H9 (cell line): ENCODE data around the gene THAP11. TPM values are rescaled to one million over a fixed set of nuclear protein-coding genes. Genes with fewer than 3 reads are reported as not detected.

Source experiments
- DNase-seq: peaks from one replicate; pipeline ENCODE4 v3.0.0-alpha.2; 2017
- H2AFZ ChIP-seq: one replicate; pipeline ENCODE4 v1.6.1; 2013; ENCODE audit warnings: mild to moderate bottlenecking, low read length, control low read depth, moderate library complexity
- H2AK5ac ChIP-seq: 2 replicates; pipeline ENCODE4 v1.6.1; 2013; ENCODE audit warnings: low read length, control low read depth, mixed read lengths; ENCODE audit not compliant: insufficient read length
- H2BK120ac ChIP-seq: one replicate; pipeline ENCODE4 v1.6.1; 2013; ENCODE audit warnings: low read depth, mild to moderate bottlenecking, low read length, control low read depth, inconsistent platforms; ENCODE audit not compliant: poor library complexity, severe bottlenecking
- H2BK12ac ChIP-seq: 2 replicates; pipeline ENCODE4 v1.6.1; 2013; ENCODE audit warnings: low read length, control low read depth, mixed read lengths, low read depth; ENCODE audit not compliant: insufficient read length
- H2BK15ac ChIP-seq: 2 replicates; pipeline ENCODE4 v1.6.1; 2013; ENCODE audit warnings: low read depth, low read length, control low read depth
- H2BK20ac ChIP-seq: one replicate; pipeline ENCODE4 v1.6.1; 2013; ENCODE audit warnings: low read depth, mild to moderate bottlenecking, low read length, control low read depth, inconsistent platforms; ENCODE audit not compliant: poor library complexity, severe bottlenecking
- H2BK5ac ChIP-seq: 2 replicates; pipeline ENCODE4 v1.6.1; 2013; ENCODE audit warnings: low read length, control low read depth, mixed read lengths; ENCODE audit not compliant: insufficient read length
- H3K14ac ChIP-seq: 2 replicates; pipeline ENCODE4 v1.6.1; 2013; ENCODE audit warnings: low read length, control low read depth; ENCODE audit not compliant: insufficient read depth
- H3K18ac ChIP-seq: 2 replicates; pipeline ENCODE4 v1.6.1; 2013; ENCODE audit warnings: low read depth, mild to moderate bottlenecking, mixed read lengths, low read length, control low read depth; ENCODE audit not compliant: insufficient read length
- H3K23ac ChIP-seq: 2 replicates; pipeline ENCODE4 v1.6.1; 2013; ENCODE audit warnings: low read length, control low read depth, mixed read lengths, low read depth; ENCODE audit not compliant: insufficient read length
- H3K23me2 ChIP-seq: 2 replicates; pipeline ENCODE4 v1.6.1; 2013; ENCODE audit warnings: low read depth, mild to moderate bottlenecking, mixed read lengths, low read length, control low read depth; ENCODE audit not compliant: insufficient read length, poor library complexity, severe bottlenecking
- H3K27ac ChIP-seq: 2 replicates; pipeline ENCODE4 v1.5.1; 2013; ENCODE audit warnings: low read length, control low read depth, mixed read lengths, low read depth; ENCODE audit not compliant: insufficient read length
- H3K27me3 ChIP-seq: 2 replicates; pipeline ENCODE4 v1.6.1; 2013; ENCODE audit warnings: low read length, control low read depth, inconsistent platforms; ENCODE audit not compliant: insufficient read depth
- H3K4ac ChIP-seq: 2 replicates; pipeline ENCODE4 v1.6.1; 2013; ENCODE audit warnings: low read depth, mild to moderate bottlenecking, control low read depth, inconsistent platforms, low read length, moderate library complexity
- H3K4me1 ChIP-seq: 2 replicates; pipeline ENCODE4 v1.6.1; 2013; ENCODE audit warnings: low read length, control low read depth, inconsistent platforms; ENCODE audit not compliant: insufficient read depth
- H3K4me2 ChIP-seq: 2 replicates; pipeline ENCODE4 v1.6.1; 2013; ENCODE audit warnings: low read length, control low read depth, mixed read lengths; ENCODE audit not compliant: insufficient read length, insufficient read depth
- H3K56ac ChIP-seq: 2 replicates; pipeline ENCODE4 v1.6.1; 2013; ENCODE audit warnings: low read depth, mild to moderate bottlenecking, mixed read lengths, low read length, control low read depth; ENCODE audit not compliant: insufficient read length
- H3K79me1 ChIP-seq: 2 replicates; pipeline ENCODE4 v1.6.1; 2013; ENCODE audit warnings: low read depth, mild to moderate bottlenecking, moderate library complexity, low read length, control low read depth, inconsistent platforms; ENCODE audit not compliant: insufficient read depth, poor library complexity, severe bottlenecking
- H3K79me2 ChIP-seq: 2 replicates; pipeline ENCODE4 v1.6.1; 2013; ENCODE audit warnings: low read length, control low read depth, inconsistent platforms; ENCODE audit not compliant: insufficient read depth
- H3K9ac ChIP-seq: 2 replicates; pipeline ENCODE4 v1.6.1; 2013; ENCODE audit warnings: low read length, control low read depth, mixed read lengths; ENCODE audit not compliant: insufficient read length; ENCODE audit errors: extremely low read depth
- H3K9me3 ChIP-seq: one replicate; pipeline ENCODE4 v1.6.1; 2013; ENCODE audit warnings: low read depth, low read length, inconsistent platforms; ENCODE audit not compliant: control insufficient read depth
- H3T11ph ChIP-seq: one replicate; pipeline ENCODE4 v1.6.1; 2013; ENCODE audit warnings: mild to moderate bottlenecking, low read length, control low read depth, inconsistent platforms
- H4K20me1 ChIP-seq: one replicate; pipeline ENCODE4 v1.6.1; 2013; ENCODE audit not compliant: control insufficient read depth, insufficient read length, insufficient read depth
- H4K5ac ChIP-seq: 2 replicates; pipeline ENCODE4 v1.6.1; 2013; ENCODE audit warnings: low read depth, mild to moderate bottlenecking, mixed read lengths, low read length, control low read depth; ENCODE audit not compliant: insufficient read length
- H4K8ac ChIP-seq: replicated peaks from 2 replicates; pipeline ENCODE4 v1.6.1; 2013; ENCODE audit warnings: low read length, control low read depth, mixed read lengths, low read depth; ENCODE audit not compliant: insufficient read length
- H4K91ac ChIP-seq: 2 replicates; pipeline ENCODE4 v1.6.1; 2013; ENCODE audit warnings: low read depth, mild to moderate bottlenecking, moderate library complexity, mixed read lengths, low read length, control low read depth; ENCODE audit not compliant: insufficient read length
- H3K27ac Mint-ChIP-seq, 3 experiments: 2 replicates in 2 of 3; 3 replicates in 1 of 3; pipeline ENCODE4 v1.8.0; 2020 to 2021; ENCODE audit warnings: mixed read lengths in 3 of 3, mild to moderate bottlenecking in 1 of 3, moderate library complexity in 1 of 3
- H3K27me3 Mint-ChIP-seq: 2 replicates; pipeline ENCODE4 v1.8.0; 2021; ENCODE audit warnings: low read depth, mild to moderate bottlenecking, moderate library complexity, mixed read lengths
- H3K36me3 Mint-ChIP-seq, 3 experiments: 2 replicates in 2 of 3; 3 replicates in 1 of 3; pipeline ENCODE4 v1.8.0; 2020 to 2021; ENCODE audit warnings: low read depth in 3 of 3, mixed read lengths in 3 of 3; ENCODE audit not compliant: insufficient read depth in 1 of 3
- H3K4me1 Mint-ChIP-seq, 2 experiments: 2 replicates each; pipeline ENCODE4 v1.8.0; 2020; ENCODE audit warnings: mixed read lengths in 2 of 2
- H3K4me3 Mint-ChIP-seq, 2 experiments: 2 replicates in 1 of 2; 3 replicates in 1 of 2; pipeline ENCODE4 v1.8.0; 2020 to 2021; ENCODE audit warnings: mild to moderate bottlenecking in 2 of 2, mixed read lengths in 2 of 2, moderate library complexity in 1 of 2
- H3K9me3 Mint-ChIP-seq, 2 experiments: 2 replicates in 1 of 2; 3 replicates in 1 of 2; pipeline ENCODE4 v1.8.0; 2020; ENCODE audit warnings: mild to moderate bottlenecking in 2 of 2, mixed read lengths in 2 of 2, moderate library complexity in 1 of 2
- WGBS: extraction: QIAGEN DNeasy Blood & Tissue Kit; methylation state at CpG from one replicate; pipeline ENCODE4 v1.1.7; 2013; ENCODE audit warnings: missing lambda C conversion rate, low lambda C conversion rate, mixed read lengths; ENCODE audit not compliant: insufficient read length; ENCODE audit errors: extremely low coverage; 5-methylcytosine and 5-hydroxymethylcytosine counted together
- total RNA-seq: library from RNA; stranded (reverse); gene quantifications from 2 replicates; pipeline ENCODE4 v1.2.1, GENCODE V29; 2021
- TF ChIP-seq, protein P1 (sequence below): fragments of 200-600 bp; sonication (generic); conservative IDR thresholded peaks from 3 replicates; pipeline ENCODE4 v1.8.0; 2021; ENCODE audit warnings: antibody characterized with exemption, mild to moderate bottlenecking

THAP11 gene
- total RNA-seq, 1 experiment from 2014 or later = 48.9 TPM

DNA sequence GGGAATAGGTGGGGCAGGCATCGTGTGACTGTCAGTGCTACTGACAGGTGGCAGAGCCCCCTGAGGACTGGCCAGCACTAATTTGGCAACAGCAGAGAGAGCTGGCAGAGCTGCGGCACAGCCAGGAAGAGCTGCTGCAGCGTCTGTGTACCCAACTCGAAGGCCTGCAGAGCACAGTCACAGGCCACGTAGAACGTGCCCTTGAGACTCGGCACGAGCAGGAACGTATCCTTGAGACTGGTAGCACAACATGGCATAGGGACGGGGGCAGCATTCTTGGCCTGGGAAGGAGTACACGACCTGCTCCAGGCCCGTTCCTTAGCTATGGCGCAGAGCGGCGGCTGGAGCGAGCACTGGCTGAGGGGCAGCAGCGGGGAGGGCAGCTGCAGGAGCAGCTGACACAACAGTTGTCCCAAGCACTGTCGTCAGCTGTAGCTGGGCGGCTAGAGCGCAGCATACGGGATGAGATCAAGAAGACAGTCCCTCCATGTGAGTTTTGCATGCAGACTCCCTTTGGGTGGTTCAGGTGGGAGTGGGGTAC is 39.6 kb downstream of the THAP11 start:
- Histone ChIP-seq H3K56ac (no peak overlapping the region), H4K8ac (no peak overlapping the region), H3K27ac (no peak overlapping the region), H3K14ac (no peak overlapping the region), H2AFZ (no peak overlapping the region), H2BK120ac (no peak overlapping the region), H3K9me3 (no peaks in the 10 kb centered on the region), H3K9ac (no peak overlapping the region), H2BK20ac (no peak overlapping the region), H2AK5ac (no peak overlapping the region), H3T11ph (no peak overlapping the region), H4K20me1 (no peaks in the 10 kb centered on the region), H3K79me1 (no peaks in the 10 kb centered on the region), H3K4me1 (no peaks in the 10 kb centered on the region), H3K27me3 (no peaks in the 10 kb centered on the region), H3K23ac (no peak overlapping the region), H2BK15ac (no peak overlapping the region), H3K4me2 (no peak overlapping the region), H2BK5ac (no peak overlapping the region), H4K5ac (no peak overlapping the region), H3K23me2 (no peaks in the 10 kb centered on the region), H3K18ac (no peak overlapping the region), H2BK12ac (no peak overlapping the region), H3K79me2 (no peaks in the 10 kb centered on the region), H3K4ac (no peak overlapping the region), H4K91ac (no peak overlapping the region)
- H3K9me3 Mint-ChIP-seq = no peaks in the 10 kb centered on the region
- WGBS = no CpG with 5 or more reads among the region's 21 CpGs
- TF ChIP-seq, protein P1, sequence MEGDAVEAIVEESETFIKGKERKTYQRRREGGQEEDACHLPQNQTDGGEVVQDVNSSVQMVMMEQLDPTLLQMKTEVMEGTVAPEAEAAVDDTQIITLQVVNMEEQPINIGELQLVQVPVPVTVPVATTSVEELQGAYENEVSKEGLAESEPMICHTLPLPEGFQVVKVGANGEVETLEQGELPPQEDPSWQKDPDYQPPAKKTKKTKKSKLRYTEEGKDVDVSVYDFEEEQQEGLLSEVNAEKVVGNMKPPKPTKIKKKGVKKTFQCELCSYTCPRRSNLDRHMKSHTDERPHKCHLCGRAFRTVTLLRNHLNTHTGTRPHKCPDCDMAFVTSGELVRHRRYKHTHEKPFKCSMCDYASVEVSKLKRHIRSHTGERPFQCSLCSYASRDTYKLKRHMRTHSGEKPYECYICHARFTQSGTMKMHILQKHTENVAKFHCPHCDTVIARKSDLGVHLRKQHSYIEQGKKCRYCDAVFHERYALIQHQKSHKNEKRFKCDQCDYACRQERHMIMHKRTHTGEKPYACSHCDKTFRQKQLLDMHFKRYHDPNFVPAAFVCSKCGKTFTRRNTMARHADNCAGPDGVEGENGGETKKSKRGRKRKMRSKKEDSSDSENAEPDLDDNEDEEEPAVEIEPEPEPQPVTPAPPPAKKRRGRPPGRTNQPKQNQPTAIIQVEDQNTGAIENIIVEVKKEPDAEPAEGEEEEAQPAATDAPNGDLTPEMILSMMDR = no peak
- peaks cover 13 to 21% of the 10 kb centered on the region in 2 experiments for H3K4me1 Mint-ChIP-seq
- H3K27ac Mint-ChIP-seq = no peak overlapping the region
- no peaks in the 10 kb centered on the region; the same call in none of the 2 replicates for H3K27me3 Mint-ChIP-seq
- peaks cover 29 to 71% (median 71%) of the 10 kb centered on the region in 3 experiments for H3K36me3 Mint-ChIP-seq
- DNase-seq = no peak
- no peak overlapping the region for H3K4me3 Mint-ChIP-seq
